ENCODE results near the gene CAPZB.

CAPZB gene

DNA sequence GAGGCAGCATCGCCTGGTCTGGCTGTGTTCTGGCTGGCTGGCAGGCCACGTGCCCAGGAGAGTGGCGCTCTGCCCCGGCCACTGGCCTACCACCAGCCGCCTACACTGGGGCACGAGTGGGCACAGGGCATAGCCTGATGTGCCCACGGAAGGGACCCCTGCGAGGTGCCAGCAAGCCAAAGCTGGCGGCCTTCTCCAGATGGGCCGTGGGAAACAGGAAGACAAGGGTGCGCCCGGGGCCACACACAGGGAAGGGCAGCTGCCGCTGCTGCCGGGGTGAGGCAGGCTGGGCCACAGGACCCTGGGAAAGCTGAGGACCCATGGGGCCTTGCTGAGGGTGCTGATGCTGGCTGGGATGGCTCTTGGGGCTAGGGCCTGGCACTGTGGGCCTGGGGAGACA, 132.5 kb downstream of the CAPZB start:
- no peak for DNase-seq (ENCODE audit: low read depth in 1 of 2, low spot score in 1 of 2)

DNA sequence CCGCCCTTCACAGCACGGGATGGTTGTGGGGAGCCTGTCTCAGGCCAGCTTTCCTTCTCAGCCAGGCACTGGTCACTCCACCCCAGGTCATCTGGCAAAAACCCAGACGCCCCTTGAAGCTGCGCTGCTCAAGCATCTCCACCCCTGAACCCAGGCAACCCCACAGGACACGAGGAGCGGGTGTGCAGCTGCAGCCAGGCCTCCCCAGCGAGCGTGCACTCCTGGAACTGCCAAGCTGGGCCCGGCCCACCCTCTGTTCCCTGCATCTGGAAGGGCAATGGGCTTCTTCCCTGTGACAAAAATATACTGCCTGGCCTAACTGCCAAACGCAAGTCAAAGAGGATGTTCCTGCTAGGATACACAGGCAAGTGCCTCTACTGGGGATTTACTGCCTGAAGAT, 133.5 kb downstream of the CAPZB start:
- DNase-seq (ENCODE audit: low read depth in 1 of 2, low spot score in 1 of 2): no peak

DNA sequence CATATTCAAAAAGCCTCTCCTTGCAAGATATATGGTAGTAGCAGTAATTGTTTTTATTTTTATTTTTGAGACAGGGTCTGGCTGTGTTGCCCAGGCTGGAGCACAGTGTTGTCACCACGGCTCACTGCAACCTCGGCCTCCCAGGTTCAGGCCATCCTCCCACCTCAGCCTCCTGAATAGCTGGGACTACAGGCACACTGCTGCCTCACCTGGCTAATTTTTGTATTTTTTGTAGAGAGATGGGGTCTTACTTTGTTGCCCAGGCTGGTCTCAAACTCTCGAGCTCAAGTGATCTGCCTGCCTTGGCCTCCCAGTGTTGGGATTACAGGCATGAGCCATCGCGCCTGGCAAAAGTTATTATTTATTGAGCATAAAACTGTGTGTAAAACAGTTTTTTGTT, 134.8 kb downstream of the CAPZB start:
- DNase-seq (ENCODE audit: low read depth in 1 of 2, low spot score in 1 of 2): no peak

- no peak for DNase-seq (ENCODE audit: low read depth in 1 of 2, low spot score in 1 of 2)
These were observed 135.3 kb downstream of the CAPZB start for GRCh38 chr1:19349999-19350398.

- no peak for DNase-seq (ENCODE audit: low read depth in 1 of 2, low spot score in 1 of 2)
These were observed 136.7 kb downstream of the CAPZB start for GRCh38 chr1:19348441-19349198.

- DNase-seq (ENCODE audit: low read depth in 1 of 2, low spot score in 1 of 2): no peak
These were observed 137.7 kb downstream of the CAPZB start for GRCh38 chr1:19347533-19348172.

DNA sequence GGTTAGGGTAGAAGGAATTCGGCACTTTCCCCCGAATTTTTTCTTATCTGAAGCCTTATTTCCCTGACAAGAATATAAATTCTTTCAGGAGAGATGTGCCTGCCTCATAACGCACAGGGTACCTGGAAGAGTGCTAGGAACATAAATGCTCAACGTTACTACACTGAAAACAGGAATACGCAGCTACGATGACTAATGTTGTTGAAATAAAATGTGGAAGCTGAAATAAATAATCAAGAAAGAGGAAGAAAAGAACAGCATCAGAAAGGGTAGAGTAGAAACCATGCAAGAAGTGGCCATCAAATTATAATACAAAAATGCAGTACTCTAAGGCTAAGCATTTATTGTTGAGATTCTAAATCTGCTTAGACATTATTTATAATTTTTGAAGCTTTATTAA, 139.3 kb downstream of the CAPZB start:
- DNase-seq (ENCODE audit: low read depth in 1 of 2, low spot score in 1 of 2): no peak

- no peak for DNase-seq (ENCODE audit: low read depth in 1 of 2, low spot score in 1 of 2)
These were observed 139.9 kb downstream of the CAPZB start for GRCh38 chr1:19345391-19345790.

DNA sequence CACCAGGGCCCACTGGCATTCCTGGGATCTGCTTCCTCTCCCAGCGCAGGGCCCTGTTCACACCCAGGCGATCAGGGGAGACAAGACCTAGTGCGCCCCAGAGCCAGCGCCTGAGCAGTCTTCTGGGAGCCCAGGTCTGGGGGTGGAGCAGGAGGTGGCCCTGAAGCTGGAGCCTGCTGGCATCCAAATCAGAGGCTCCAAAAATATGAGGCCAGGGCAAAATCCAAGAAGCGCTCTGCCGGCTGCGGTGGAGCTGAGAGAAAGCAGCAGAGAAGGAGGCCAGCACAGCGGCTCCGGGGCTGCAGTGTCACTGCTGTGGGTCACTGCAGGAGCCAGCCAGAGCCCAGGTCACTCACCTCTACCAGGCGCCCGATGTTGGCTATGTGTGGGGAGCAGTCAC, 140.5 kb downstream of the CAPZB start:
- DNase-seq (ENCODE audit: low read depth in 1 of 2, low spot score in 1 of 2): no peak

- peak in 1 of 2 donors; percentile 32 for DNase-seq (ENCODE audit: low read depth in 1 of 2, low spot score in 1 of 2)
These were observed 140.9 kb downstream of the CAPZB start for GRCh38 chr1:19344372-19344810.

- no peak for DNase-seq (ENCODE audit: low read depth in 1 of 2, low spot score in 1 of 2)
These were observed 141.6 kb downstream of the CAPZB start for GRCh38 chr1:19343617-19344350.

DNA sequence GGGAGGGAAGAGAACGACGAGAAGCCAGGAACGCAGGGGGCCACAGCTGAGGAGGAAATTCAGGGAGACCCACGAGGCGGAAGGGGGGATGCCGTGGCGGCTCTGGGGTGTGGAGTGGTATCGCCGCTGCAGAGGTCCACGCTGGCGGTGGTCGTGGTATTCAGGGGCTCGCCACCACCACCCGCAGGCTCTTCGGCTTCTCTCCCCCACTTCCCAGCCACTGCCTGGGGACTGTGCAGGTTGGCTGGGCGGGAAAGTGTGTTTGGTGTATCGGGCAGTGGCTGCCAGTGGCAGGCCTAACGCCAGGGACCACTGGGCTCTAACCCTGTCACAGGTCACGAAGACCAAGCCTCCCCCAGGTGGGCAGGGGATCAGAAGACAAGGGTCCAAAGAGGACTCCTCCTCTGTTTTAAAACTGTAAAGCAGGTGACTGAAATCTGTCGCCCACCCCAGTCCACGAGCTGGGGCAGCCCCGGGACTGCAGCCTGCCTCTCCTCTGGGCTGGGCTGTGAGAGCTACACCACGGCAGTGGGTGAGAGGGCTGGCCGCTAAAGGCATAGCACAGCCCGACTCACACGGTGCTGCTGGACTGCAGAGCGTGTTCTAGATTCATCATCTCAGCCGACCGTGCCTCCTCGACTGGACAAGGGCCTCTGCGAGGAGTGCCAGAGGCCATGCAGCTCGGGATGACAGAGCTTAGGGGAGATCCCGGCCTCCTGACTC, 142.3 kb downstream of the CAPZB start:
- no peak for DNase-seq (ENCODE audit: low read depth in 1 of 2, low spot score in 1 of 2)

DNA sequence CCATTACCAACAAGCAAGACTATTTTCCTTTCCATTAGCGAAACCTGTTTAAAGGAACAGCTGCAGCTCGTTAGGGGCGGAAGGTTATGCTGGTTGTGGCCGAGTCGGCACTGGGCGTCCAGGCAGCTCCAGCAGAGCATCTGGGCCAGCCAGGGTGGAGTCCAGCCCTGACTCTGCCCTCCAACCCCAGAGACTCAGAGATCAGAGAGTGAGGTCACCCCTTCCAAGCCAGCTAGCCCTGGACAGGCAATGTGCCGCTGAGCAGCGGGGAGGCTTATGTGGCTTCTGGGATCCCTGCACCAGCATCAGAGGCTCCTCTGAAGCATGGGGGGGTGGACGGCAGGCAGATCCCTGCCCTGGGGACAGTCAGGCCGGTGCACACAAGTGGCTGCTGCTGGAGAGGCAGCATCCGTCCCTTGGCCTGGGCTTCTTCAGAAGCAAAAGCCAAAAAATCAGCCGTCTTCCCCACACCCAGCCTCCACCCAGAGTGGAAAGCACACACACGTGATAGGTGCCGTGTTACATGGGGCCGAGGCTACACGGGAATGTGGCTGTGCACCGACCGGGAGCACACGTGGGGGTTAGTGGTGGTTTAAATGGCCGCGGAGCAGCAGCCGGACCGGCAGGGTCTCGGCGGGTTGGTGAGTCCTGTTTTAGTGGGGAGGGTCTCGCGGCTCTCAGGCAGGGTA, 143.1 kb downstream of the CAPZB start:
- DNase-seq (ENCODE audit: low read depth in 1 of 2, low spot score in 1 of 2): no peak

DNA sequence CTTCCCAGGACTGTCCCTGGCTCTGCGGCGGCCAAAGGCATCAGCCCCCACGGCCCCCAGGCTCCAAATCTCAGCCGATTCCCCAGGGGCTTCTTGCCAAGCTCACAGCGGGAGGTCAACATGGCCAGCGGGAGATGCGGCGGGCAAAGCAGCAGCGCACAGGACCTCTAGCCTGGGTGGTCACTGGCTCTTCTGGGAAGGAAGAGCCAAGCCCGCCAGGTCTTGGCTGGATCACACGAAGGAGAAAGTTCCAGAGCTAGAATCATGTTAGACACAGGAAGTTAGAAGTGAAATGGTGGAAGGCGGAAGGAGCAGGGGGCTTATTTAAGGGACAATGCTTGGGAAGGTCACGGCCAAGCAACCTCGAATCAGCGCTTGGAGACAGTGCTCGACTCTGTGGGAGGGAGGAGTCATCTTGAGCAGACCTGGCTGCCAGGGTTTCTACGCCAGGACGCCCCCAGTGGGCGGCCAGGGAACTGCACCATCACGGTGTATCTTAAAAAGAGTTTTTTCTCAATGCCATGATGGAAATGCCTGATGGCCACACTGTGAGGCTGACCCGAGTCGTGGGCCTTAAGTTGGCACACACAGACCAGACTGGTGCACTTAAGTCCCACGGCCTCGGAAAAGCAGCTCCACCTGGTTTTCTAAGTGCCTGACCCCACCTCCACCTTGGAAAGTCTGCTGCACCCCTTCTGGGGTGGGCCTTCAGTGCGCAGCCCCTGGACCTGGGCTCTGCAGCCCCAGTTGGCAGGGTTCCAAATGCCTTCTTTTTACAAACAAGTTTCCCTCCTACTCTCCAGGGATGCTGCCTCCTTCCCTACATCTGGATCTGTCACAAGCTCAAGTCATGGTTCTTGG, 143.9 kb downstream of the CAPZB start:
- DNase-seq (ENCODE audit: low read depth in 1 of 2, low spot score in 1 of 2): peak; percentile 50 to 77

DNA sequence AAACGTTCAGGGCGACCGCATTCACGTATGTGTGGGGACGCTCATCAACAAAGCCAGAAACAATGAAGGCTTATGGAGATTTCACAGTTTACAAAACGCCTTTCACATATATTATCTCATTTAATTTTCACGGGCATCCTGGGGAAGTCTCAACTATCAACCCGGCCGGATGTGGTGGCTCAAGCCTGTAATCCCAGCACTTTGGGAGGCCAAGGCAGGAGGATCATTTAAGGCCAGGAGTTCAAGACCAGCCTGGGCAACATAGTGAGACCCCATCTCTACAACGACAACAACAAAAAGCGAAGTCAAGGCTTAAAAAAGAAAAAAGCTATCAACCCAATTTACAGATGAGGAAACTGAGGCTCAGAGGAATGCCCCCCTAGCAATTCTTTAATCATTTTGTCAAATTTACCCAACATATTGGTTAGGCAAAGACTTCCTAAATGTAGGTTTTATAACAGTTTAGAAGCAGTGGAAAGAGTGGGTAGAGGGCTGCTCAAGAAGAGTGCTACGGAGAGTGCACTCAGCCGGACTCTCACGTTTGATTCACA, 144.9 kb downstream of the CAPZB start:
- no peak for DNase-seq (ENCODE audit: low read depth in 1 of 2, low spot score in 1 of 2)

DNA sequence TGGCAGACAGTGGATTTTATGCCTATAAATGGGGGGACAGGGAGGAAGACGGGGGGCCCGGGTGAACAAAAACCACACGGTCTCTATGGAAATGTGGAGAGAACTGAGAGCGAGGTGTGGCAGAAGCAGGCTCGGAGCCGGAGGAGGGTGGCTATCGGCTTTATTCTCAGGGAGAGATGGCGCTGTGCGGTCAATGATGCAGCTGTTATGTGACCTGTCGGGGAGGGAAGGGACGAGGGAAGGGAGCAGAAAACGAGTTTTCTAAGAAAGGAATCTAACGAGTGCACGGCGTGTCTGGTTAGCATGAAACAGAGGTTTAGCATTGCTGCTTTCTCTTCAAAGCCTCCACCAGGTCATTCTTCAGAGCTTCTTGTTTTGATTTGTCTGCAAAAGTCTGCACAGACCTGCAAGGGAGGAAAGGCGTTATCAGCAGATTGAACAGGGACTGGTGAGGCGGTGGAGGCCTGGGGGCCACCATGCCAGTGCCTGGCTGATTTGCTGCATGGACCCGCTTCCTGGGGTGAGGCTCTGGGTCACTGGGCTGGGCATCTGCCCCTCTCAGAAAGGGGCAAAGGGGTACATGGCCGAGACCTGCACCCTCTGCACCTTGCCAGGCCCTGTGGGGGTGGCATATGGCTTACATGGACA, 146.0 kb downstream of the CAPZB start:
- DNase-seq (ENCODE audit: low read depth in 1 of 2, low spot score in 1 of 2): no peak

- DNase-seq (ENCODE audit: low read depth in 1 of 2, low spot score in 1 of 2): no peak
These were observed 147.0 kb downstream of the CAPZB start for GRCh38 chr1:19338323-19338762.

DNA sequence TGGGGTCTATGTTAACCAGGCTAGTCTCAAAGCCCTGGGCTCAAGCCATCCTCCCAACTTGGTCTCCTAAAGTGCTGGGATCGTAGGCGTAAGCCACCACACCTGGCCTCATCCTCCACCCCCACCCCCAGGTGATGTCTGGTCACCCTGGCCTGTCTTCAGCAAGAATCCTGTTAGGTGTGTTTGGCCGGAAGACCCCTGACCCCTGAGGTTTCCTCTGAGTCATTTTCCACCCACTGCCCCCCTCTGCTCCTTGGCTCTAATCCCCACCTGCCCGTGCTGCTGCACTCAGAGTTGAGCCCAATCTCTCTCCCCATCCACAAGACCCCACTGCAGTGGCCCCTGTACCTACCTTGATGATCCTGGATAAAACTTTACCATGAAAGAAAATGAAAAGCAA, 148.1 kb downstream of the CAPZB start:
- DNase-seq (ENCODE audit: low read depth in 1 of 2, low spot score in 1 of 2): no peak

GRCh38 chr1:19336543-19336942, 148.8 kb downstream of the CAPZB start:
- peak in 1 of 2 donors; percentile 17 for DNase-seq (ENCODE audit: low read depth in 1 of 2, low spot score in 1 of 2)
